ENCODE results near the gene OST4.
A peak's percentile ranks its signal among the peaks of the same experiment; 100 is the strongest.
"Not testable (repeated sequence)": the region's sequence is repeated elsewhere in the genome, so short reads cannot be mapped to it uniquely, and the experiment has no call there.

The OST4 gene
- total RNA-seq, result 56.6 to 88.3 (median 74.5) reads per million in 9 experiments

DNA sequence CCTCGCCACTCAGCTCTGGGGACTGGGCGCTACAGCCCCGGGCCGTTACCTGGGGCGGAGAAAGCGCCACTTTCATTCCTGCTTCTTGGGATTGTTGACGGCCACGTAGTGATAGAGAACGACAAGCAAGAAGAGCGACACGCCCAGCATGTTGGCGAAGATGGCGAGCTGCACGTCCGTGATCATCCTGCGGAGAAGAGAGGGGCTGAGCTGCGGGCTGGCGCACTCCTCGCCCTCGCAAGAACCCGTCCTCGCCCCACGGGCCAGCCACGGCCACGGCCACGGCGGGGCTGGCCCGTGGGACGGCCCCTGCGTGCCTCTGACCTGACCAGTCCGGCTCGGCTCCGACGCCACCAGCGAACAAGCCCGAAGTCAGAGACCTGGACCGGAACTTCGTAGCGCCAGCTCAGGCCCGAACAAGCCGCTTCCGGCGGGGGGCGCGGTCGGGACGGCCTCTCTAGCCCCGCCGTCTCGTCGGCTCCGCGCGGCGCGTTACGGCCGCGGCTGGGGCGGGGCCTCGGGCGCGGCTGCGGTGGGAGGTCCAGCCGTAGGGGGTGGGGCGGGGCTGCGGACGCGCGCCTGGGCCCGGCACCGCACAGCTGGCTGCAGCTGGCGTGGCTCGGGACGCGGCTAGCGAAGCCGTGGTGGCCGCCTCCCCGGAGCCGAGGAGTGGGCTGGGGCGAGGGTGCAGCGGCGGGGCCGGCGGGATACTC is at the start of gene OST4:
Gene OST4, minus strand, starts transcription at position 378 of the 713 bp plus-strand sequence.
- H3K36me3 Mint-ChIP-seq (ENCODE audit: insufficient read depth), result peaks cover 29% of the 10 kb centered on the region
- peaks cover 48 to 62% of the 10 kb centered on the region in 2 donors for H3K4me1 Mint-ChIP-seq (ENCODE audit: low read depth in 2 of 2)
- H3K9me3 Mint-ChIP-seq, result no peaks in the 10 kb centered on the region
- H3K27ac Mint-ChIP-seq, result peak within 1 kb of the TSS; percentile 91 to 96
- peak within 1 kb of the TSS; percentile 97 to 99 for H3K4me3 Mint-ChIP-seq
- no peaks in the 10 kb centered on the region for H3K27me3 Mint-ChIP-seq
- peak; percentile 90 for ATAC-seq (replicated peaks)
- peak; percentile 85 to 87 (median 85) for DNase-seq

DNA sequence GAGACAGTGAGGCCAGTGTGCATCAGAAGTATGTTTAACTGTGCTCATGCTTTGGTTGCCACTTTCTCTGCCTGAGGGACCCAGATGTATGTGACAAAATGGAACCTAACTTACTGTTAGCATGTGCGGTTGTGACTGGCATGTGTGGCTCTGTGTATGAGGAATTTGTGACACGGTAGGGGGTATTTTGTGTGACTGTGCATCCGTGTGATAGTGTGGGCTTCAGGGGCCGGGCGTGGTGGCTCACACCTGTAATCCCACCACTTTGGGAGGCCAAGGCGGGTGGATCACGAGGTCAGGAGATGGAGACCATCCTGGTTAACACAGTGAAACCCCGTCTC is 47.8 kb upstream of the OST4 start:
- H3K9me3 Mint-ChIP-seq; DNase-seq; ATAC-seq (replicated peaks); H3K36me3 Mint-ChIP-seq (ENCODE audit: insufficient read depth); H3K27ac Mint-ChIP-seq: not testable (repeated sequence)
- H3K4me1 Mint-ChIP-seq (ENCODE audit: low read depth in 2 of 2), result peaks cover 15 to 19% of the 10 kb centered on the region in 2 donors
- peak overlapping the region in 1 of 2 donors; percentile 61 for H3K4me3 Mint-ChIP-seq
- peaks cover 26 to 50% of the 10 kb centered on the region in 2 donors for H3K27me3 Mint-ChIP-seq

- no peaks in the 10 kb centered on the region for H3K9me3 Mint-ChIP-seq
- DNase-seq (no peak), ATAC-seq (replicated peaks) (no peak)
- no peak within 1 kb of the TSS for H3K27ac Mint-ChIP-seq
- H3K4me3 Mint-ChIP-seq, result peak within 1 kb of the TSS; percentile 20 to 61
- H3K27me3 Mint-ChIP-seq, result peaks cover 26 to 53% of the 10 kb centered on the region in 2 donors
- H3K4me1 Mint-ChIP-seq (ENCODE audit: low read depth in 2 of 2), result peaks cover 12 to 15% of the 10 kb centered on the region in 2 donors
- H3K36me3 Mint-ChIP-seq (ENCODE audit: insufficient read depth), result peaks cover 4% of the 10 kb centered on the region
Measured at GRCh38 chr2:27118525-27119329, 47.3 kb upstream of the OST4 start, which contains the start of gene CGREF1. TSS of gene CGREF1 (minus strand) at chr2:27119128. CDS start at chr2:27104366, 14,762 bp downstream.

DNA sequence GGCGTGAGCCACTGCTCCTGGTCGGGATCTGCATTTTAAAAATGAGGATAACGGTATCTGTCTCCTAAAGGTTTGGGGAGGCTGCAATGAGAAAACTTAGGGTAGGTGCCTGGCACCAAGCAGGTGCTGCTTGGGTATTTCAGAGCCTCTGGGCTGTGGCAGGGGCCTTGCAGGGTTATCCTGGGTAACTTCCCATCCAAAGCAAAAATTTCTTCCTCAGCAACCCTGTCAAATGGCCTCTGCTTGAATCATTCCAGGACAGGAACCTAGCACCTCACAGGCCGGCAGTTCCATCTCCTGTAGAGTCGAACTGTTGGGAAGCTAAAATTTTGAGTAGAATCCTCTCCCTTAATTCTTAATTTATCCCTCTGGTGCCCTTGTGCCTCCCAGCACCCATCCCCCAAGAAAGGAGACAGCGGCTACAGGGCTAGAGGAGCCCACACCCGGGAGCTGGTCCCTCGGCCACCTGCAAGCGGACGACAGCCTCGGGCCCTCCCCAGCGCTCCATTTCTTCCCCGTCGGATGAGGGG is 46.6 kb upstream of the OST4 start:
- Mint-ChIP-seq H3K4me1 (ENCODE audit: low read depth in 2 of 2) (peaks cover 8 to 11% of the 10 kb centered on the region in 2 donors), H3K27me3 (peaks cover 27 to 53% of the 10 kb centered on the region in 2 donors), H3K9me3 (no peaks in the 10 kb centered on the region), H3K4me3 (peak overlapping the region; percentile 19 to 20), H3K27ac (no peak overlapping the region), H3K36me3 (ENCODE audit: insufficient read depth) (peaks cover 4% of the 10 kb centered on the region)
- ATAC-seq (replicated peaks) (no peak), DNase-seq (no peak)

DNA sequence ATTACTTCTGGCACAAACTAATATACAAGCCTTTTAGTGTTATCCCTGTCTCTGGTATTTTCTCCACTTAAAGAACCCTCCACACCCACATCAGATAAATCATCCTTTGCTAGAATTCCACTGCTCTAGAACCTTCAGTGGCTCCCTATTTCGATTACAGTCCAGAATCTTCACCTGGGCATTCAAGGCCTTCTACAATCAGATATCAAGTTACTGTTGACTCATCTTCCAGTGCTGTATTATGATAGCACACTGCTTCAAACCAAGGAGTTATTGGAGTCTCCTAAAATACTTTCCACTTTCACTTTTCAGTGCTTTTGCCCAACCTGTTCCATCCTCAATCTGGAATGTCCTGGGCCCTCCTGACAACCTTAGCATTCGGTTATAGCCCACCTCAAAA is 44.1 kb upstream of the OST4 start:
- H3K27ac Mint-ChIP-seq, result no peak overlapping the region
- H3K4me1 Mint-ChIP-seq (ENCODE audit: low read depth in 2 of 2), result peaks cover 0 to 4% of the 10 kb centered on the region in 2 donors
- no peaks in the 10 kb centered on the region for H3K36me3 Mint-ChIP-seq (ENCODE audit: insufficient read depth)
- DNase-seq (no peak), ATAC-seq (replicated peaks) (no peak)
- no peaks in the 10 kb centered on the region for H3K9me3 Mint-ChIP-seq
- H3K27me3 Mint-ChIP-seq, result peaks cover 32 to 53% of the 10 kb centered on the region in 2 donors
- no peak overlapping the region for H3K4me3 Mint-ChIP-seq

DNA sequence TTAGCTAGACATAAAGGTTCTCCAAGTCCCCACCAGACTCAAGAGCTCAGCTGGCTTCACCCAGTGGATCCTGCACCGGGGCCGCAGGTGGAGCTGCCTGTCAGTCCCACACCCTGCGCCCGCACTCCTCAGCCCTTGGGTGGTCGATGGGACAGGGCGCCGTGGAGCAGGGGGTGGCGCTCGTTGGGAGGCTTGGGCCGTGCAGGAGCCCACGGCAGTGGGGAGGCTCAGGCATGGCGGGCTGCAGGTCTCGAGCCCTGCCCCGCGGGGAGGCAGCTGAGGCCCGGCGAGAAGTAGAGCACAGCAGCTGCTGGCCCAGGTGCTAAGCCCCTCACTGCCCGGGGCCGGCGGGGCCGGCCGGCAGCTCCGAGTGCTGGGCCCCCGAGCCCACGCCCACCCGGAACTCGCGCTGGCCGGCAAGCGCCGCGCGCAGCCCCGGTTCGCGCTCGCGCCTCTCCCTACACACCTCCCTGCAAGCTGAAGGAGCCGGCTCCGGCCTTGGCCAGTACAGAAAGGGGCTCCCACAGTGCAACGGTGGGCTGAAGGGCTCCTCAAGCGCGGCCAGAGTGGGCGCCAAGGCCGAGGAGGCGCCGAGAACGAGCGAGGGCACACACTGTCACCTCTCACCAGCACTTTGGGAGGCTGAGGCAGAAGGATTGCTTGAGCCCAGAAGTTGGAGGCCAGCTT is 40.1 kb upstream of the OST4 start:
- H3K4me3 Mint-ChIP-seq; H3K9me3 Mint-ChIP-seq; ATAC-seq (replicated peaks): not testable (repeated sequence)

DNA sequence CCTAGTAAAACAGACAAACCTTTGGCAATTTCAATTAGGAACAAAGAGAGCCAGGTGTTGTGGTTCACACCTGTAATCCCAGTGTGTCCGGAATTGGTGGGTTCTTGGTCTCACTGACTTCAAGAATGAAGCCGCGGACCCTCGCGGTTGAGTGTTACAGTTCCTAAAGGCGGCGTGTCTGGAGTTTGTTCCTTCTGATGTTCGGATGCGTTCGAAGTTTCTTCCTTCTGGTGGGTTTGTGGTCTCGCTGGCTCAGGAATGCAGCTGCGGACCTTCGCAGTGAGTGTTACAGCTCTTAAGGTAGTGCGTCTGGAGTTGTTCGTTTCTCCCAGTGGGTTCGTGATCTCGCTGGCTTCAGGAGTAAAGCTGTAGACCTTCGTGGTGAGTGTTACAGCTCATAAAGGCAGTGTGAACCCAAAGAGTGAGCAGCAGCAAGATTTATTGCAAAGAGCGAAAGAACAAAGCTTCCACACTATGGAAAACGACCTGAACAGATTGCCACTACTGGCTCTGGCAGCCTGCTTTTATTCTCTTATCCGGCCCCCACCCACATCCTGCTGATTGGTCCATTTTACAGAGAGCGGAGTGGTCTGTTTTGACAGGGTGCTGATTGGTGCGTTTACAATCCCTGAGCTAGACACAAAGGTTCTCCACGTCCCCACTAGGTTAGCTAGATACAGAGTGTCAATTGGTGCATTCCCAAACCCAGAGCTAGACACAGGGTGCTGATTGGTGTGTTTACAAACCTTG is 39.3 kb upstream of the OST4 start:
- H3K9me3 Mint-ChIP-seq; H3K4me1 Mint-ChIP-seq (ENCODE audit: low read depth in 2 of 2); H3K27ac Mint-ChIP-seq: not testable (repeated sequence)

More for the DNA sequence above, 40.1 kb upstream of the OST4 start:
- not testable (repeated sequence) for H3K27ac Mint-ChIP-seq; H3K4me1 Mint-ChIP-seq (ENCODE audit: low read depth in 2 of 2); DNase-seq; H3K36me3 Mint-ChIP-seq (ENCODE audit: insufficient read depth)
- peaks cover 6 to 26% of the 10 kb centered on the region in 2 donors for H3K27me3 Mint-ChIP-seq

GRCh38 chr2:27109083-27109482 is 37.6 kb upstream of the OST4 start:
- Mint-ChIP-seq H3K27ac (no peak overlapping the region), H3K36me3 (ENCODE audit: insufficient read depth) (no peaks in the 10 kb centered on the region), H3K9me3 (no peaks in the 10 kb centered on the region), H3K4me1 (ENCODE audit: low read depth in 2 of 2) (no peaks in the 10 kb centered on the region), H3K27me3 (peaks cover 13 to 33% of the 10 kb centered on the region in 2 donors), H3K4me3 (no peak overlapping the region)
- ATAC-seq (replicated peaks) (no peak), DNase-seq (no peak)

More for the DNA sequence above, 39.3 kb upstream of the OST4 start:
- not testable (repeated sequence) for ATAC-seq (replicated peaks); DNase-seq; H3K4me3 Mint-ChIP-seq; H3K36me3 Mint-ChIP-seq (ENCODE audit: insufficient read depth)
- H3K27me3 Mint-ChIP-seq, result peaks cover 11 to 31% of the 10 kb centered on the region in 2 donors

GRCh38 chr2:27108221-27108620 is 36.8 kb upstream of the OST4 start:
- no peak for DNase-seq
- peaks cover 13 to 35% of the 10 kb centered on the region in 2 donors for H3K27me3 Mint-ChIP-seq
- ATAC-seq (replicated peaks), result no peak
- no peaks in the 10 kb centered on the region for H3K36me3 Mint-ChIP-seq (ENCODE audit: insufficient read depth)
- H3K4me3 Mint-ChIP-seq, result no peak overlapping the region
- H3K4me1 Mint-ChIP-seq (ENCODE audit: low read depth in 2 of 2), result no peaks in the 10 kb centered on the region
- H3K27ac Mint-ChIP-seq, result no peak overlapping the region
- no peaks in the 10 kb centered on the region for H3K9me3 Mint-ChIP-seq

- DNase-seq (no peak), ATAC-seq (replicated peaks) (no peak)
- no peaks in the 10 kb centered on the region for H3K4me1 Mint-ChIP-seq (ENCODE audit: low read depth in 2 of 2)
- H3K36me3 Mint-ChIP-seq (ENCODE audit: insufficient read depth), result no peaks in the 10 kb centered on the region
- H3K27me3 Mint-ChIP-seq, result peaks cover 7 to 49% of the 10 kb centered on the region in 2 donors
- H3K4me3 Mint-ChIP-seq, result no peak overlapping the region
- H3K9me3 Mint-ChIP-seq, result no peaks in the 10 kb centered on the region
- H3K27ac Mint-ChIP-seq, result no peak overlapping the region
Measured at GRCh38 chr2:27105981-27106380, 34.5 kb upstream of the OST4 start.

DNA sequence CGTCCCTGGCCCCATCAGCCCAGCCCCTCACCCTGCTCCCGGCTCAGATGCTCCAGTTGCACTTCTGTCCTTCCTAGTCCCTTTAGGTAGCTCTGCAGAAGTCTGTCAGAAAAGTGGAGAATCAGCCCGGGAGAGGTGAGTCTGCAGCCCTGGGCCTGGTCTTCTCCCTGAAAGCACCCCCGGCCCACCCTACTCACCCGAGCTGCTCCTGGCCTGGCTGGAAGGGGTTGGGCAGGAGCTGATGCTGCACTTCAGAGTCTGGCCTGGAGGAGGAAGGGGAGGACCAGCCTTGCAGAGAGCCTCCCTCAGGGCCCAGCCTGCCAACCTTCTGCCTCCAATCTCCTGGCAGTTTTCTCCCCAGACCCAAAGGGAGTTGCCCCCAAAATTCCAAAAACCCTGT is 30.9 kb upstream of the OST4 start:
- H3K4me1 Mint-ChIP-seq (ENCODE audit: low read depth in 2 of 2), result peaks cover 0 to 6% of the 10 kb centered on the region in 2 donors
- H3K36me3 Mint-ChIP-seq (ENCODE audit: insufficient read depth), result no peaks in the 10 kb centered on the region
- no peak overlapping the region for H3K4me3 Mint-ChIP-seq
- no peaks in the 10 kb centered on the region for H3K9me3 Mint-ChIP-seq
- ATAC-seq (replicated peaks) (no peak), DNase-seq (no peak)
- H3K27me3 Mint-ChIP-seq, result peaks cover 7 to 42% of the 10 kb centered on the region in 2 donors
- H3K27ac Mint-ChIP-seq, result no peak overlapping the region

DNA sequence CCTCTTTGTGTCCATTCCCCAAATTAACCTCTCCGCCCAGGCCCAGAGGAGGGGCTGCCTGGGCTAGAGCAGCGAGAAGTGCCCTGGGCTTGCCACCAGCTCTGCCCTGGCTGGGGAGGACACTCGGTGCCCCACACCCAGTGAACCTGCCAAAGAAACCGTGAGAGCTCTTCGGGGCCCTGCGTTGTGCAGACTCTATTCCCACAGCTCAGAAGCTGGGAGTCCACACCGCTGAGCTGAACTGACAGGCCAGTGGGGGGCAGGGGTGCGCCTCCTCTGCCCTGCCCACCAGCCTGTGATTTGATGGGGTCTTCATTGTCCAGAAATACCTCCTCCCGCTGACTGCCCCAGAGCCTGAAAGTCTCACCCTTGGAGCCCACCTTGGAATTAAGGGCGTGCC is 28.6 kb upstream of the OST4 start:
- Mint-ChIP-seq H3K27me3 (peaks cover 0 to 27% of the 10 kb centered on the region in 2 donors), H3K9me3 (no peaks in the 10 kb centered on the region), H3K36me3 (ENCODE audit: insufficient read depth) (no peaks in the 10 kb centered on the region), H3K4me3 (no peak overlapping the region), H3K4me1 (ENCODE audit: low read depth in 2 of 2) (peaks cover 7 to 20% of the 10 kb centered on the region in 2 donors), H3K27ac (no peak overlapping the region)
- DNase-seq (no peak), ATAC-seq (replicated peaks) (no peak)

Measured in effector memory CD8-positive, alpha-beta T cell (primary cell).